Activated effector memory CD4-positive, alpha-beta T cell treated with Interleukin-2 at 50 U/mL for 16 hours (primary cell): ENCODE data around the gene SLC11A2.
A peak's percentile ranks its signal among the peaks of the same experiment; 100 is the strongest.
"Not testable (repeated sequence)": the region's sequence is repeated elsewhere in the genome, so short reads cannot be mapped to it uniquely, and the experiment has no call there.

Experiments used
- DNase-seq: peaks from one replicate; pipeline ENCODE4 v3.0.0-alpha.2; 2020

SLC11A2 gene

DNA sequence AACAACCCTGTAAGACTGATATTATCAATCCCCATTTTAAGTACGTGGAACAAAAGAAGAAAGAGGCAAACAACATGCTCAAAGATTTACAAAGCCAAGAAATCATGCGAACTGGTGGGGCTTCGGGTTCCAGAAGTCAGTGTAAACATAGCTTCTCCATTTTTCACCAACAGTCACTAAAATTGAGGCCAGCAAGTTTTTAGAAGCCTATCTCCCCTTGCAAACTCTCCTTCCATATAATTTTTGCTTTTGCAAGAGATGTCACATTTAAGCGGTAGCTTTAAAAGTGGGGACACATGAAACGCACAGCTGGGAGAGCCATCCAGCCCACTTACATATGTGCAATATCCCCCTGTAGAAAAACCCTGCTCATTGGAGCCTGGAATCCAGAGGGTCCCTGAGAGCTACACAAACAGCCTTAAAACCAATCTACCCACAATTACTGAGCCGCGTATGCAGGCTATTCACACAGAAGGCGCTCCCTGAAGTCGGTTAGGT lies 797 bp downstream of the SLC11A2 start:
- no peak for DNase-seq

DNA sequence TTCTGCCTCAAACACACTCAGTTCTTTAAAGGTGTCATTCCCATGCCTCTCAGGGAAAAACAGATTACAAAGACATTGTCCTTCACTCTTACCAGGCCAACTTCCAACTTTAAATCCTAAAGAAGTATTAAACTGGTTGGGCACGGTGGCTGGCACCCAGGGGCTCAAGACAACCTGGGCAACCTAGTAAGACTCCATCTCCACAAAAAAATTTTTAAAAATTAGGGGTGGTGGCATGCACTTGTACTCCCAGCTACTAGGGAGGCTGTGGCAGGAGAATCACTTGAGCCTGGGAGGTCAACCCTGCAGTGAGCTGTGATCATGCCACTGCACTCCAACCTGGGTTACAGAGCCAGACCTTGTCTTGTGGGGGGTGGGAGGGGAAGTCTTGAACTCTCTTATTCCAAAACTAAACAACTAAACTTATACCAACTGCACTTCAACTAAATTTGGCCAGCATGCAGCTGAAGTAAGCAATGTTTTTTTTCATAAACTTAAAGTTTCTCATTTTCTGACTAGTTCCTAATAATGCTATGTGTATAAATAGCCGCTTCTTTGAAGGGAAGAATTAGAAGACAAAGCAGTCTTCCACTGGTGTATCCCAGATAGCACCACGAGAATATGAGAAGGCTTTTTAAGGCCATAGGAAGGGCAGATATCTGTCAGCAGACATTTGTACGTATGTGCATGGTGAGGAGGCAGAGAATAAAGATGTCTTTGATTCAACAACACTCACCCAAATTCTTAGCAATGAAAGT lies 2.4 kb downstream of the SLC11A2 start:
- DNase-seq, result no peak

DNA sequence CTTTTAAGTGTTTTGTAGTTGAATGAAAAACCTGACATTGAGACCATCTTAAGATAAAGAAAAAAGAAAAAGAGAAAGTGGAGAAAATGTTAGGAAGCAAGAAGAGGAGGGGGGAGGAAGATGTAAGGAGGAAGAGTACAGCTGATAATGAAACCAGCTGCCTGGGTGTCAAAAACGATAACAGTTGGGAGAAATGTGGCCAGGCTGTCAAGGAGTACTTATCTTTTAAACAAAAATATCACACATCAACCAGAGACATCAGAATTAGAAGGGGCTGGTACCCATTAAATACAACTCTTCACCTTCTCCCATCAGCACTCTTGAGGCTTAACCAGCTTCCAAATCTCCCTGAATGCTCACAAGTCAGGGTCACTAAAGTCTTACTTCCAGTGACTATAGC lies 4.5 kb downstream of the SLC11A2 start:
- no peak for DNase-seq

DNA sequence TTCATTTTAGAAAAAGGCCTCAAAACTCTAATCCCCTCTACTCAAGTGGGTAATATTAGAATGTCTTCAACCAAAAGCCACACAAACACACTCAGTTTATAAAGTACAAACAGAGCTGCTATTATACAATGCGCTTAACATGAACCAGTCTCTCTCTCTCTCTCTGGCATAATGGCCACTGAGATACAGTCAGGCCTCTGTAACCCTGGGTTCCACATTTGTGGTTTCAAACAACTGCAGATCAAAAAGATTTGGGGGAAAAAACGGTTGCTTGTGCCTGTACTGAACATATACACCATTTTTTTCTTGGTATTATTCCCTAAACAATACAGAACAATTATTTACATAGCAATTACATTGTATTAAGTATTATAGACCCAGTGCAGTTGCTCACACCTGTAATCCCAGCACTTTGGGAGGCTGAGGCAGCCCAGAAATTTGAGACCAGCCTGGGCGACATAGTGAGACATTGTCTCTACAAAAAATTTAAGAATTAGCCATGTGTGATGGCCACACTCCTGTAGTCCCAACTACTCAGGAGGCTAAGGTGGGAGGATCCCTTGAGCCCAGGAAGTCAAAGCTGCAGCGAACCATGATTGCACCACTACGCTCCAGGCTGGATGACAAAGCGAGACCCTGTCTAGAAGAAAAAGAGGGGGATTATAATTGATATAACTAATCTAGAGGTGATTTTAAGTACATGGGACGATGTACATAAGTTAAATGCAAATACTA lies 5.6 kb downstream of the SLC11A2 start:
- no peak for DNase-seq

DNA sequence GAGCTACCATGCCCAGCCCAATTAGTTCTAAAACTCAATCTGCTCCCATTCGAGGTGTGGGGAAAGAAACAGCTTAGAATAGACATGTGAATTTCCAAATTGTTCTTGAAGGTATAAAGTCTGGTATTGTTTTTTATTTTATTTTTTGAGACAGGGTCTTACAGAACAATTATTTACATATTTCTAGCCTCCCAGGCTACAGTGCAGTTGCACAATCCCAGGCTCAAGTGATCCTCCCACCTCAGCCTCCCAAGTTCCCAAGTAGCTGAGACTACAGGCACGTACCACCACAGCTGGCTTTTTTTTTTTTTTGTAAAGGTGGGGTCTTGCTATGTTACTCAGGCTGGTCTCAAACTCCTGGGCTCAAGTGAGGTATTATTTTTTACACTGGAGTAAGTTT lies 6.3 kb downstream of the SLC11A2 start:
- no peak for DNase-seq

DNA sequence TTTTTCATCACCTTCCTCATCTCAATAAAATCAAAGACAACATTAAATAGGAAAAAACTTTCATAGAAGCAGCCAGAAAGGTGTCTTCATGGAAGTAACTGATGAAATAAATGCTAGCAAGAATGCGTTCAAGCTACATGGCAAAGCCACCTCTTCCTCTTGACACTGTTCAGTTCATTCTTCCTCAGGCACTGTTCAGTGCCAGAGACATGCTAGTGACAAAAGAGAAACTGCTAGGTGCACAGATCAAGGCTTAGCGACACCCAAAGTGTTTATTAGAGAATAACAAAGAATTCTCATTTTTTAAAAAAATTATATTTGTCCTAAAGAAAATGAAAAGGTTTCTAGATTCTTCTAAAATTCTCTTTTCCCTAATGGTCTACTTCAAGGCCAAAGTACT lies 7.2 kb downstream of the SLC11A2 start:
- DNase-seq, result no peak

DNA sequence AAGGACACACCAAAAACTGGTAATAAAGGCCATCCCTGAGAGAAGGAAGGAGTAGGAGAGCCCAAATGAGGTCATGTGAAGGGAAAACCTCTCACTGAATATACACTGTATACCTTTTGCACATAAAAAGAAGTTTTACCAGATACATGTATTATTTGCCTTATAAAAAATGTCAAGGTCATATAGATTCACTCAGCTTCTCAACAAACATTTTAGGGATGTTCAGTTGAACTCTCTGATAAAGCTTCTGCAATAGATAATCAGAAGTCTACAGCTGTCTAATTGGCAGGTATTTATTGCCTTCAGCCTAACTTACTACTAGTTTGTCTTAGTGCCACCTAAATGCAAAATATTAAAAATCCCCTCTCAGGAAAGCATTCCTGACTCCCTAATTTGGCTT lies 8.7 kb downstream of the SLC11A2 start:
- no peak for DNase-seq

DNA sequence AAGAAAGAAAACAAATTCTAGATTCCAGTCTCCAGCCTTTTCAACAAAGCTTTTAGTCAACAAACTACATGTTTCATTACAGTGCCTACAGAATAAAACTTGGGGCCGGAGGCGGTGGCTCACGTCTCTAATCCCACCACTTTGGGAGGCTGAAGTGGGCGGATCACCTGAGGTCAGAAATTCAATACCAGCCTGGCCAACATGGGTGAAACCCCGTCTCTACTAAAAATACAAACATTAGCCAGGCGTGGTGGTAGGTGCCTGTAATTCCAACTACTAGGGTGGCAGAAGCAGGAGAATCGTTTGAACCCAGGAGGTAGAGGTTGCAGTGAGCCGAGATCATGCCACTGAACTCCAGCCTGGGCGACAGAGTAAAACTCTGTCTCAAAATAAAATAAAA lies 11.7 kb downstream of the SLC11A2 start:
- not testable (repeated sequence) for DNase-seq

DNA sequence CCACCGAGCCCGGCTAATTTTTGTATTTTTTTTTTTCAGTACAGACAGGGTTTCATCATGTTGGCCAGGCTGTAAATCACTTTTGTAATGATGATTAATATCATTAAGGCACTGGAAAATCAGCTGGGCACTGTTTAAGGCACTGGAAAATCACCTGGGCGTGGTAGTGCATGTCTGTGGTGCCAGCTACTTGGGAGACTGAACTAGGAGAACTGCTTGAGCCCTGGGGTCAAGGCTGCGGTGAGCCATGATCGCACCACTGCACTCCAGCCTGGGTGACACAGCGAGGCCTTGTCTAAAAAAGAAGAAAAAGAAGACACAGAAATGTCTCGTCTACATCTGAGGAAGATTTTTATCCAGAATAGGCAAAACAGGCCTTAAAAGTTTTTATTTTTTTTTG lies 12.7 kb downstream of the SLC11A2 start:
- no peak for DNase-seq

DNA sequence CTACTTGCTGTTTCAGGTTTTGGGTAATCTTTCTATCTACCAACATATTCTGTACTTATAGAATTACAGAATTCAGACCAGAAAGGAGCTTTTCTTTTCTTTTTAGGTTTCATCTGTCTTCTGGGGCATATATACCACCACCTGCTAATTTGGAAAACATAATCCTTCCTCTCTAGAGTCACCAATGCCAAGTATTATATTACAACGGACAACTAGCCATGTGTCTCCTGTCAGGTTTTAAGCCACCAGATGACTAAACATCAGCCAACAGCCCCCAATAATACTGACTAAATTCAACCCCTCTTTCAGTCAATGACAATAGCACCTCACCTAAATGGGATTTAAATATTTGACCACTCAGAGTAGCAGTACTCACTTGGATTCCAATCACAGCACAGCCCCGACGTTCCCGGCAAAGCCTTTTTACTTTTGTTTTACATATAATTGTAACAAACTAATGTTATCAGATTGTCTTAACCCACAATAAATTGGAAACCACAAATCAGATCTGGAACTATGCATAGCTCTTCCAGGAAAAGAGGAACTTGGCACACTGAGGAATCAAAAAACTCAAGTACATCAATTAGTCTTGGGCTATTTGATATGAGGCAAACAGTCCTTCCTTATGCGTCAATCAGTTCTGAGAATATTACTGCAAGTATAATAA lies 13.5 kb downstream of the SLC11A2 start:
- DNase-seq, result no peak

DNA sequence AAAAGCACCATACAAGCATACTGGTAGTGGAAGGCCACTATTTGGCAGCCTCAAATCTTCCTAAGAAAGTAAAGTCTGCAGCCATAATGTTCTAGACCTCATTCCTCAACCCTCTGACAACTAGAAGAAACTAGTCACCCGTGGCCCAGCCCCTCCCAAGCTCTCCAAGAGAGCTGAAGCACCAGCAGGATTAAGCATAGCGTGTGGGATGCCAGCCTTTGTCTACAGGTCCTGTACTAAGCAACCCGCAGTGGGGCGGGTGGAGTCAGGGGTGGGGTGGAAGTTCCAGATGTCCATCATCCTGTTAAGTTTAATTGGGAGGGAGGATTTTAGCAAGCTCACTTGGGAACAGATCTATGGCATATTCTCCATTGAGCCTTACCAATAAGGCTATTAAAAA lies 14.2 kb downstream of the SLC11A2 start:
- no peak for DNase-seq

DNA sequence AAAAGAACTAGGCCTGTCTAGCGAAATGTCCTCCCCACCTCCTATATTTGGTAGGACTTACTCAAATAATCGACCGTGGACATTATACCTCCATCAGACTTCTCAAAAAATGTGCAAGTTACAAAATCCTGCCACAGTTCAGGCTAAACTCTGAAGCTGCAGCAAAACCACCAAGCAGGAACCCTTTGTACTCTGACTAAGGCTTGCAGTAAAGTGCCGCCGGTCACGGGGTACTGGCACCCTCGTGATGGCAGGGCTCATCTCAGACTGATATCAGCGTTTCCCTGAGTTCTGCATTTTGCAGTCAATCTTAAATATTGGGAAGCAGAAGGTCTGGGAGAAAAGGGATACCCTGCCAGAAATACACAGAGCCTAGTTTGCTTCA lies 17.1 kb downstream of the SLC11A2 start:
- DNase-seq, result peak; percentile 19

DNA sequence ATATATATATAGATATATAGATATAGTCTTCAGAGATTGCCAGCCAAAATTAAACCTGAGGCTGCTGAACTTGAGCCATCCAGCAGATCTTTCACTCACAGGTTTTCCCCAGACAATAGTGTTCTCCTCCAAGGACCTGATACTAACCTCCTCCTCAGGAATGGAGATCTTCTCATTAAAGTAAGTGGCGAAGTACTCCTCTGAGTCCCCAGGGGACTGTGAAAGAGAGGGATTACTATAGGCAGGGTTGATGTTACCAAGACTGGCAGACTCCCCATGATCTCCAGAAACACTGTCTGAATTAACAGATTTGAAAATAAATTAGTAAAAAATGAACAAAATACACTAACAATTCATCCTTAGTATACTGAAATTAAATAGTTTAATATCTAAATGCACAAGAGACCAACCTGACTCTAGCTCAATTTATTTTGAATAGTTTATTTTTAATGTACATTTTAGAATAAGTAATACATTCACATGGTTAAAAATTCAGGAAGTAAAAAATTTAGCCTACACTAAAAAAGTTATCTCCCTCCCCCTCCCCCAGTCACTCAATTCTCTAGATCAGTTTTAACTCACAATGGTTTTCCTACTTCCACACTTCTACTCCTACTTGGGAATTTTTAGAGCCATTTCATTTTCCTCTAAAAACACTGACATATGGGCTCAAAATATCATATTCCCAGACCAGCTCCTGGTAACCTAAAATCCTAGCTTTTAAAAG lies 17.7 kb downstream of the SLC11A2 start:
- DNase-seq, result no peak

DNA sequence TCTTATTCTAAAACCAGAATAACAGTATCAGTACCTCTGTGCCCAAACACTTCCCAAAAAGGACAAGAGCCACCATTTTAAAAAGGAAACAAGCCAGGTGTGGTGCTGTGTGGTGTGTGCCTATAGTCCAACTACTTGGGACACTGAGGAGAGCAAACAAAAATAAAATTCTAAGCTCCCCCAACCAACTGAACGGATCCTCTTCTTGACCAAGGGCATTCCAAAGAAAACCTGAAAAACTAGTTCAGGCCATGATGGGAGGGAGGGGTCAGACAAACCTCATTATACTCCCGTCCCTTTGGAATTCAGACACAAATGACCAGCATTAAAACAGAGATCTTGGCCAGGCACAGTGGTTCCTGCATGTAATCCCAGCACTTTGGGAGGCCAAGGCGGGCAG lies 20.5 kb downstream of the SLC11A2 start:
- no peak for DNase-seq

DNA sequence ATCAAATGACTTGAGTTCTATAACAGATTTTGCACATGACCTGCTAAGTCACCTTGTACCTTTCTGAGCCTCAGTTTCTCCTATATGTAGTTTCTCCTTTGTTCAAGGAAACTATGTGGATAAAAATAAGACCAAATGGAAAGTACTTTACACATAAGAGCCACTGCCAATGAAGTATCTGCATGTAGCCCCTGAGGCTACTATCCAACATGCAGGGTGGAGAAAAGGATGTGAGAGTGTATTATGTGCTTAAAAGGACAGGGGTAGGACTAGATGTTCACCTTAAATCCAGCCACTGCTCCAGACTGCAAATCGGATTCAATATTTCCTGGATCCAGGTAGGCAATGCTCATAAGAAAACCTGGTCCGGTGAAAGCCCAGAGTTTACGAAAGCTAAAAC lies 21.2 kb downstream of the SLC11A2 start:
- no peak for DNase-seq

DNA sequence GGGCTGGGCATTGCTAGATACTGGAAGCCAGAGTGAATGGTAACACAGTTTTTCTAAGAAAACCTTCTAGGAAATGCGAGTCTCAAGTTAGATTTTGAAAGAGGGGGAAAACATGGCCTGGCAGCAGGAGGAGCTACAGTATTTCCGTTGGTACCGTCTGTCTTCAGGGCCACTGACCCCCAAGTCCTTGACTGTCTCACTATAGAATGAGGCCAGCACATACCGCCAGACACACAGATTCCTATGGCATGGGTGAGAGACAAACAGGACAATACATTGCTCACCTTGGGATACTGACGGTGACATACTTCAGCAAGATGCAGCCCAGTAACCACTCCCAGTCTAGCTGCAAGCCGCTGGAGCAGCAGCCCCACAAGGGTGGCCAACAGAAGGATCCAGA lies 21.7 kb downstream of the SLC11A2 start:
- no peak for DNase-seq

DNA sequence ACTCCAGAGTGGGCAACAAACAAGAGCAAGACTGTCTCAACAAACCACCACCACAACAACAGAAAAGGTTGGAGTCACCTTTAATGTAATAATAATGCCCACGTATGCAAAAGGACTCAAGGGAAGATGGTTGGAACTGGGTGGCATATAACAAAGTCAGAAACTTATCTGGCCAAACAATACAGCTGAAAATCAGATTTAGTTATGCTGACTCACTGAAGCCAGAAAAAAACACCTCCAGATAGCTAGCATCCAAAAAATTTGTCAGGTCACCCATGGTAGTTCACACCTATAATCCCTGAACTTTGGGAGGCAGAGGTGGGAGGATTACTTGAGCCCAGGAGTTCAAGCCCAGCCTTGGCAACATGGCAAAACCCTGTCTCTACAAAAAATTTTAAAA lies 24.4 kb downstream of the SLC11A2 start:
- DNase-seq, result no peak

DNA sequence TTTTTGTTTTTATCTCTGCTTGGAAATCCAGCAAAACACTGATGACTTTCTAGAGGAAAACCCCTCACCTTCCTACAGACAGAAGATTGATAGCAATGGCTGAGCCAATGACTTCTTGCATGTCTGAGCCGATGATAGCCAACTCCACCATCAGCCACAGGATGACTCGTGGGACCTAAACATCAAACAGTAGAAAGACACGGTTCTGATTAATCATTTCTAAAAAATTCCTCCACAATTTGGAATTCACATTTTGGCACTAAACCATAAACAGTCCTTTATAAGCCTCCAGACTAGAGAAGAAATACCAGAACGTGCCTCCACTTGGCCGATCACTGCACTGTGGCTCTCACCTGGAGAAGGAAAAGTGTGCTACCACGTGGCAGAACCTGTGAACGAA lies 25.9 kb downstream of the SLC11A2 start:
- no peak for DNase-seq

DNA sequence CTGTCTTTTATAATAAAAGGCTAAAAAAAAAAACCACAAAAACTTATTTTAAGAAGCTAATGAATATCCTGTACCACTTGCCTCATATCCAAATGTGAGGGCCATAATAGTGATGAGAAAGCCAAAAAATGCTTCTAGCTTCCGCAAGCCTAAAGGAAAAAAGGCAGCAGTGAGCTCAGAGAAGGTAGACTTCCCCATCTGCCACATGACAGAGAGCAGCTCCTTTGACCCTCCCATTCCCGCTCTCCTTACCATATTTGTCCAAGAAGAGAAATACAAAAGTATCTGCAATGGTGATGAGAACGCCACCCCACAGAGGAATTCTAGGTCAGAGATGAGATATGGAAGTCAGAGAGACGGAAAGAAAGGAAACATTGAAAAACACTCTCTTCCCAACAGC lies 27.1 kb downstream of the SLC11A2 start:
- DNase-seq, result no peak

DNA sequence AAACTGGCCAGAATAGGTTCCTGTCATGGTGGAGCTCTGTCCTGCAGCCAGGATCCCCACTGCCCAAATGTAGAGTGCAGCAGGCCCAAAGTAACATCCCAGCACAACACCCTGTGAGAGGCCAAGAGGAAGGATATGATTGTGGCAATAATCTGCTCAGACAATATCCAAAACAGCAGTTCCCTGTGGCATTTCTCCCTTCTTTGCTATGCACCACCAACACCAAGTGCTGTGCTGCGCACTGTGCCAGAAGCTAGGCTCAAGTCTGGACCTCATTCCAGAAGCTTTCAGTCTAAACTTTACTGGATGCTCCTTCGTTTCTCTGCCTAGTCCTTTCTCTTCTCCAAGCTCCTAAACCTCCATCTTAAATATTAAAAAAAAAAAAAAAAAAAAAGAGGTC lies 33.4 kb downstream of the SLC11A2 start:
- no peak for DNase-seq

DNA sequence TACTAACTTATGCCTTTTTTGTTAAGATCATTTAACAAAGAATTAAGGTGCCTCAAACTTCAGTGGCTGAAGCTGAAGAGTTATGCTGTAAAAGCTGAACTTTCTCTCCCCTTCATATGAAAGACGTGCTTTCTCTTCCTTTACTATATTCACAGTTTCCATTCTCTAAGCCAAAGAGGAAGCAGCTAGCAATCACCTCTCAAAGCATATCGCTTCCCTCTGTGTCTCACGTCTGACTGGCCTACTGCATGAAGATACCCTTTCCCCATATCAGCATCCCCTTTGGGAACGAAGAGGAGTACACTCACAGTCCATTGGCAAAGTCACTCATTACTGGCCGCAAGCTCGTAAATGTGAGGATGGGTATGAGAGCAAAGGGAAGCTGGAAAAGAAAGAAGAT lies 34.9 kb downstream of the SLC11A2 start:
- DNase-seq, result no peak

DNA sequence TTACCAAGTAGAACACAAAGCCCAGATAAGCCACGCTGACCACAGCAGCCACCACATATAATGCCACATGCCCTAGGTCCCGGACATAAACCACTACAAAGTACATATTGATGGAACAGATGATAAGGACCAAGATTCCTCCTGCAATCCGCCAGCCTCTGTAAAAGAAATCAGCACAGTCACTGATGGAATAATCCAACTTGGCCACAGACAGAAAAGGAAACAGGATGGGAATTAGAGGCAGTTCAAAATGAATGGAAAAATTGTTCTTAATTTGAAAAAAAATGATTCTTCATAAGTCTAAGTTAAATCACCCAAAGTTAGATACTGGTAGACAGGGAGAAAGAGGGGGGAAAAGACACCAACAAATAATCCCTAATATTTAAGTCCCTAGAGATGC lies 35.4 kb downstream of the SLC11A2 start:
- DNase-seq, result no peak

DNA sequence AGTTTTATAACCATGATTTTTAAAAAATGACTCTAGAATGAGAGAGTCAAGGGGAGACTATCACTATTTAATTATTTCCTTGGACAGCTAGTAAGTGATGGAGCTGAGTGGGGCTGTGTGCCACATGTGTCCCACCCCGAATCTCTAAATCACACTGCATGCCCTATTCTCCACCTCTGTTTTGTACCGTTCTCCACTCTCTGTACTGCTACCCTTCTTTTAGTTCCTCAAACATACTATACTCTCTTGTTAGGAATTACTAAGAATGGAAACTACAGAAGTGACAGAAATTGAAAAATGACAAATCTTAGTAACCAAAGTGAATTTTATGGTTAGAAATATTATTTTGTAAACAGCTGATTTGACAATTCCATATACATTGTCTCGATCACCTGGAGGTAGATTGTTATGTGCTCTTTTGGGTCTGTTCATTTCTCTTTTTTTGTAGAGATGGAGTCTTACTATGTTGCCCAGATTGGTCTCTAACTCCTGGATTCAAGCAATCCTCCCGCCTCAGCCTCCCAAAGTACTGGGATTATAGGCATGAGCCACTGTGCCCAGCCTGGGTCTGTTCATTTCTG lies 35.9 kb downstream of the SLC11A2 start:
- DNase-seq, result no peak
